ENCODE results near the gene SGMS1.

SGMS1 gene

GRCh38 chr10:50419091-50419490, 204.7 kb downstream of the SGMS1 start:
- in situ Hi-C loops (cut with MboI; ENCODE audit: low sequenced_read_pairs, unreplicated experiment), result no loop called here
- no peak for DNase-seq (ENCODE audit: low spot score)
- no peak for TF ChIP-seq CTCF (IDR thresholded peaks at IDR 0.05; ENCODE audit: borderline replicate concordance, control extremely low read depth, extremely low read depth, insufficient read depth, missing control alignments)

GRCh38 chr10:50417886-50418830, 205.6 kb downstream of the SGMS1 start:
- no peak for TF ChIP-seq CTCF (IDR thresholded peaks at IDR 0.05; ENCODE audit: borderline replicate concordance, control extremely low read depth, extremely low read depth, insufficient read depth, missing control alignments)
- in situ Hi-C loops (cut with MboI; ENCODE audit: low sequenced_read_pairs, unreplicated experiment), result no loop called here
- DNase-seq (ENCODE audit: low spot score), result peak; percentile 81

DNA sequence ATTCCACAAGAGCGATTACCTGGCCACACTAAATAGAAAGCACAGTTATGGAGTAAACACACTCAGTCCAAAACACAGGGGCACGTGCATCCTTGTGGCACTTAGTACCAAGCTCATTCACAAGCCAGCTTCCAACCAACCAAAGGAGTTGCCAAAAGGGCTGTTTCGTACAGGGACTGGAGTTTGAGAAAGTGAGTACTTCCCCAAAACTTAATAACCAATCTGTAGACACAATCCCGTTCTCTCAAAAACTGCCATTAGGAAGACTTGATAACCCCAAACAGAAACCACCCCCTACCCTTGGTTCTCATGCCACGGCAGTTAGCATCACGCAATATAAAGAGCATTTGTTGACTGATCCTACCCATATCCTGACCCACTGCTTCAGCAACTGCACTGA, 206.3 kb downstream of the SGMS1 start:
- no peak for DNase-seq (ENCODE audit: low spot score)
- no peak for TF ChIP-seq CTCF (IDR thresholded peaks at IDR 0.05; ENCODE audit: borderline replicate concordance, control extremely low read depth, extremely low read depth, insufficient read depth, missing control alignments)
- in situ Hi-C loops (cut with MboI; ENCODE audit: low sequenced_read_pairs, unreplicated experiment), result no loop called here

DNA sequence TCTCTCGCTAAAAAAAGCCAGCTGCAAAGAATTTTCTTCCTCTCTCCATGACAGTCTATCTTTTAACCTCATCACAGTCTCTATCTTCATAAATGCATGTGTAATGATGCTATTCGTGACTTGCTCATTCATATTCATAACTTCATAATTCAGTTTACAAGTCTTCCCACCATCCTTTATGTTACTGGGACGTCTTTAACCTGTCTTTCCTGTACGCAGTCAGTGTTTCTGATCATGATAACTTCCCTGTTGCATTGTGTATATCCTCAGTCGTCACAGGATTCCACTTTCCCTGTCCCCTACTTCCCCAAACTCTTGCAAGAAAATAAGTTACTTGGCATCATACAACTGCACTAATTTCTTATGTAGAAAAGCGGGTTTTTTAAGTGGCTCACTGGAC, 206.9 kb downstream of the SGMS1 start:
- no peak for DNase-seq (ENCODE audit: low spot score)
- no peak for TF ChIP-seq CTCF (IDR thresholded peaks at IDR 0.05; ENCODE audit: borderline replicate concordance, control extremely low read depth, extremely low read depth, insufficient read depth, missing control alignments)
- in situ Hi-C loops (cut with MboI; ENCODE audit: low sequenced_read_pairs, unreplicated experiment), result no loop called here

DNA sequence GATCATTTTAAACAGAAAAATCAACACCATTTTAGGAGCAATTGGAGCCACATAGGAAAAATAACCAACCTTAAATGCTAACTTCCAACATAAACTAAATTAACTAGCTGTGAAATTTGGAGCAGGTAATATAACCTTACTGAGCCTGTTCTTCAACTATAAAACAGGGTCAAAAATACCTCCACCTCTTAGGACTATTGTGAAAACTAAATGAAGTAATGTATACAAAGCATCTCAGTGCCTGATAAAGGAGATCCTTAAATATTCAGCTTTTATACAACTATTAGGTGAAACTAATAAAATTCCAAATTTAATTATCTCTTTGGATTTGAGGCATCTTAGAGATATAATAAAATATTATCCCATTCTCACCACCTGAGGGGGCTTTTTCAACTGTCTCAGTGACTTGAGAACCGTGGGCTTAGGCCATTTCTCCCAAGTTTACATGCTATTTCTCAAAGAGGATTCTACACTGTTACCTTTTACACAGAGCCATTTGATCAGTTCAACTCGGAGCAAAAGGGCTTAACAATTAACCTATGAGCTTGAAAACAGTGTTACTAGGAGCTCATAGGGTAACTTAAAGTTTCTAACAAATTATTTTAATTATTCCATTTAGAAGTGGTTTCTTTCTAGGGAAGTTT, 207.5 kb downstream of the SGMS1 start:
- peak; percentile 32 for DNase-seq (ENCODE audit: low spot score)
- in situ Hi-C loops (cut with MboI; ENCODE audit: low sequenced_read_pairs, unreplicated experiment), result no loop called here
- TF ChIP-seq CTCF (IDR thresholded peaks at IDR 0.05; ENCODE audit: borderline replicate concordance, control extremely low read depth, extremely low read depth, insufficient read depth, missing control alignments), result no peak

GRCh38 chr10:50415292-50415691, 208.5 kb downstream of the SGMS1 start:
- no peak for DNase-seq (ENCODE audit: low spot score)
- no peak for TF ChIP-seq CTCF (IDR thresholded peaks at IDR 0.05; ENCODE audit: borderline replicate concordance, control extremely low read depth, extremely low read depth, insufficient read depth, missing control alignments)
- in situ Hi-C loops (cut with MboI; ENCODE audit: low sequenced_read_pairs, unreplicated experiment), result no loop called here

All from GM13976 (cell line).